Left renal pelvis (tissue), 4 donors: ENCODE data around the gene SHQ1. TPM values are rescaled to one million over a fixed set of nuclear protein-coding genes. Genes with fewer than 3 reads are reported as not detected.

Experiments
- DNase-seq, 4 donors: peaks; one replicate each; pipeline ENCODE4 v3.0.0-alpha.2; 2013; ENCODE audit warnings: low read depth in 4 of 4, low spot score in 3 of 4
- polyA plus RNA-seq, 4 donors: library from polyadenylated mRNA; unstranded; fragments of 120-200 nt; gene quantifications; one replicate each; pipeline ENCODE4 v1.2.1, GENCODE V29; 2013; ENCODE audit not compliant: insufficient read length in 4 of 4

The SHQ1 gene
- polyA plus RNA-seq, 4 donors, result 17.4 to 25.8 (median 23.1) TPM

- no peak for DNase-seq
These were observed 6.8 kb upstream of the SHQ1 start for GRCh38 chr3:72855001-72855400.

GRCh38 chr3:72848703-72849081 lies 447 bp upstream of the SHQ1 start:
- no peak for DNase-seq

GRCh38 chr3:72847282-72847681 lies 963 bp downstream of the SHQ1 start:
- no peak for DNase-seq

GRCh38 chr3:72846166-72846565 lies 2.1 kb downstream of the SHQ1 start:
- no peak for DNase-seq

GRCh38 chr3:72844436-72844993 lies 3.7 kb downstream of the SHQ1 start:
- no peak for DNase-seq

GRCh38 chr3:72839057-72839456 lies 9.2 kb downstream of the SHQ1 start:
- no peak for DNase-seq

GRCh38 chr3:72836923-72837322 lies 11.3 kb downstream of the SHQ1 start:
- no peak for DNase-seq

GRCh38 chr3:72836416-72836815 lies 11.8 kb downstream of the SHQ1 start:
- DNase-seq, result no peak

- DNase-seq, result no peak
These were observed 17.6 kb downstream of the SHQ1 start for GRCh38 chr3:72830452-72831223.

- DNase-seq, result no peak
These were observed 18.5 kb downstream of the SHQ1 start for GRCh38 chr3:72829701-72830100.

GRCh38 chr3:72821161-72821781 lies 27.0 kb downstream of the SHQ1 start:
- DNase-seq, result no peak

- peak; percentile 45 to 59 (median 52) for DNase-seq
These were observed 27.8 kb downstream of the SHQ1 start for GRCh38 chr3:72820415-72820814.

GRCh38 chr3:72818905-72819304 lies 29.3 kb downstream of the SHQ1 start:
- DNase-seq, result no peak

- DNase-seq, result no peak
These were observed 30.0 kb downstream of the SHQ1 start for GRCh38 chr3:72818092-72818773.

- no peak for DNase-seq
These were observed 31.3 kb downstream of the SHQ1 start for GRCh38 chr3:72816862-72817355.

GRCh38 chr3:72814308-72814707 lies 33.9 kb downstream of the SHQ1 start:
- no peak for DNase-seq

- no peak for DNase-seq
These were observed 36.0 kb downstream of the SHQ1 start for GRCh38 chr3:72812201-72812600.

GRCh38 chr3:72811571-72811970 lies 36.7 kb downstream of the SHQ1 start:
- DNase-seq, result no peak

- DNase-seq, result no peak
These were observed 37.4 kb downstream of the SHQ1 start for GRCh38 chr3:72810659-72811434.

- DNase-seq, result no peak
These were observed 38.2 kb downstream of the SHQ1 start for GRCh38 chr3:72810063-72810462.

- no peak for DNase-seq
These were observed 43.9 kb downstream of the SHQ1 start for GRCh38 chr3:72804361-72804760.
